K562 (cell line): ENCODE results near the gene MCCC1. TPM values are rescaled to one million over a fixed set of nuclear protein-coding genes. Genes with fewer than 3 reads are reported as not detected.

Experiments used
- polyA plus RNA-seq, 8 experiments: library from polyadenylated mRNA; depleted of rRNA in 4 of 8; stranded (reverse) in 5 of 8; unstranded in 3 of 8; fragments of >200 nt; fragmentation: Nextera tagmentation in 2 of 8; fragmentation: Illumina TruSeq in 1 of 8; extraction: Ambion mirVana in 2 of 8; extraction: Trizol in 1 of 8; gene quantifications; 2 replicates each; pipeline versions ENCODE4 v1.2.1 to v1.2.3, GENCODE V29; 2011 to 2014; ENCODE audit warnings: inconsistent platforms in 1 of 8, missing spikeins in 1 of 8
- total RNA-seq, 7 experiments: library from RNA; depleted of rRNA in 6 of 7; stranded (reverse); fragments of >200 nt in 6 of 7; fragmentation: Illumina TruSeq in 2 of 7; extraction: Trizol in 2 of 7; gene quantifications; 2 replicates each; pipeline versions ENCODE4 v1.2.1 to v1.2.3, GENCODE V29; 2011 to 2021; ENCODE audit warnings: low replicate concordance in 1 of 7

MCCC1 gene
- total and polyA plus RNA-seq, 9 of the 15 experiments (the other 6 are each of a cell fraction or from before 2014, with no cell fraction given), result 13.7 to 26.9 (median 23.0) TPM

Other genes starting within 250 kb of the MCCC1 start
- 11.4 and 24.7 TPM in 2 replicates for gene DCUN1D1, start 119.0 kb downstream of the MCCC1 start, total RNA-seq (2014; rRNA removed)
- gene DCUN1D1, start 119.0 kb downstream of the MCCC1 start, total RNA-seq (2014; rRNA removed; fragmentation: Illumina TruSeq; extraction: Trizol), result 36.0 and 43.2 TPM in 2 replicates
- 25.1 and 28.2 TPM in 2 replicates for gene DCUN1D1, start 119.0 kb downstream of the MCCC1 start, total RNA-seq (2015; rRNA removed; fragmentation: Illumina TruSeq; extraction: Trizol)
- 38.5 and 39.7 TPM in 2 replicates for gene DCUN1D1, start 119.0 kb downstream of the MCCC1 start, total RNA-seq (2021)
- gene DCUN1D1, start 119.0 kb downstream of the MCCC1 start, polyA plus RNA-seq (2011; rRNA removed), result 23.3 and 27.7 TPM in 2 replicates
- gene DCUN1D1, start 119.0 kb downstream of the MCCC1 start, polyA plus RNA-seq (2014; fragmentation: Illumina TruSeq; extraction: Trizol), result 27.3 and 31.5 TPM in 2 replicates
- 10 to 100 TPM; 24.9 to 46.8 TPM for gene DCUN1D1, start 119.0 kb downstream of the MCCC1 start, polyA plus RNA-seq (2014; fragmentation: Nextera tagmentation; extraction: Ambion mirVana)
- 20.1 and 20.3 TPM in 2 replicates for gene DCUN1D1, start 119.0 kb downstream of the MCCC1 start, polyA plus RNA-seq (2014; rRNA removed)
- gene LAMP3, start 63.2 kb upstream of the MCCC1 start, total RNA-seq (2014; rRNA removed), result 0.27 and 0.57 TPM in 2 replicates
- gene LAMP3, start 63.2 kb upstream of the MCCC1 start, total RNA-seq (2014; rRNA removed; fragmentation: Illumina TruSeq; extraction: Trizol), result 0.67 and 0.91 TPM in 2 replicates
- gene LAMP3, start 63.2 kb upstream of the MCCC1 start, total RNA-seq (2015; rRNA removed; fragmentation: Illumina TruSeq; extraction: Trizol), result 0.33 and 0.34 TPM in 2 replicates
- gene LAMP3, start 63.2 kb upstream of the MCCC1 start, total RNA-seq (2021), result 0.65 and 0.82 TPM in 2 replicates
- 0.35 and 0.51 TPM in 2 replicates for gene LAMP3, start 63.2 kb upstream of the MCCC1 start, polyA plus RNA-seq (2011; rRNA removed)
- gene LAMP3, start 63.2 kb upstream of the MCCC1 start, polyA plus RNA-seq (2014; fragmentation: Illumina TruSeq; extraction: Trizol), result 1.5 and 1.8 TPM in 2 replicates
- under 1 TPM; 0.50 to 0.59 TPM for gene LAMP3, start 63.2 kb upstream of the MCCC1 start, polyA plus RNA-seq (2014; fragmentation: Nextera tagmentation; extraction: Ambion mirVana)
- gene LAMP3, start 63.2 kb upstream of the MCCC1 start, polyA plus RNA-seq (2014; rRNA removed), result 0.48 and 0.58 TPM in 2 replicates
- 8.8 and 9.2 TPM in 2 replicates for gene B3GNT5, start 153.8 kb upstream of the MCCC1 start, total RNA-seq (2014; rRNA removed)
- gene B3GNT5, start 153.8 kb upstream of the MCCC1 start, total RNA-seq (2014; rRNA removed; fragmentation: Illumina TruSeq; extraction: Trizol), result 21.9 and 24.7 TPM in 2 replicates
- 15.5 and 17.0 TPM in 2 replicates for gene B3GNT5, start 153.8 kb upstream of the MCCC1 start, total RNA-seq (2015; rRNA removed; fragmentation: Illumina TruSeq; extraction: Trizol)
- 23.8 and 25.0 TPM in 2 replicates for gene B3GNT5, start 153.8 kb upstream of the MCCC1 start, total RNA-seq (2021)
- gene B3GNT5, start 153.8 kb upstream of the MCCC1 start, polyA plus RNA-seq (2011; rRNA removed), result 13.7 and 13.8 TPM in 2 replicates
- 20.1 and 22.9 TPM in 2 replicates for gene B3GNT5, start 153.8 kb upstream of the MCCC1 start, polyA plus RNA-seq (2014; fragmentation: Illumina TruSeq; extraction: Trizol)
- 10 to 100 TPM; 13.6 to 13.8 TPM for gene B3GNT5, start 153.8 kb upstream of the MCCC1 start, polyA plus RNA-seq (2014; fragmentation: Nextera tagmentation; extraction: Ambion mirVana)
- 14.4 and 18.5 TPM in 2 replicates for gene B3GNT5, start 153.8 kb upstream of the MCCC1 start, polyA plus RNA-seq (2014; rRNA removed)